NCI-H2107 (cell line): ENCODE data around the gene TMED1.
"Not testable (repeated sequence)": the region's sequence is repeated elsewhere in the genome, so short reads cannot be mapped to it uniquely, and the experiment has no call there.

ENCODE experiments used
- DNase-seq: peaks from one replicate; lab custom pipeline; 2025; lab: John Stamatoyannopoulos, UW

Gene TMED1

DNA sequence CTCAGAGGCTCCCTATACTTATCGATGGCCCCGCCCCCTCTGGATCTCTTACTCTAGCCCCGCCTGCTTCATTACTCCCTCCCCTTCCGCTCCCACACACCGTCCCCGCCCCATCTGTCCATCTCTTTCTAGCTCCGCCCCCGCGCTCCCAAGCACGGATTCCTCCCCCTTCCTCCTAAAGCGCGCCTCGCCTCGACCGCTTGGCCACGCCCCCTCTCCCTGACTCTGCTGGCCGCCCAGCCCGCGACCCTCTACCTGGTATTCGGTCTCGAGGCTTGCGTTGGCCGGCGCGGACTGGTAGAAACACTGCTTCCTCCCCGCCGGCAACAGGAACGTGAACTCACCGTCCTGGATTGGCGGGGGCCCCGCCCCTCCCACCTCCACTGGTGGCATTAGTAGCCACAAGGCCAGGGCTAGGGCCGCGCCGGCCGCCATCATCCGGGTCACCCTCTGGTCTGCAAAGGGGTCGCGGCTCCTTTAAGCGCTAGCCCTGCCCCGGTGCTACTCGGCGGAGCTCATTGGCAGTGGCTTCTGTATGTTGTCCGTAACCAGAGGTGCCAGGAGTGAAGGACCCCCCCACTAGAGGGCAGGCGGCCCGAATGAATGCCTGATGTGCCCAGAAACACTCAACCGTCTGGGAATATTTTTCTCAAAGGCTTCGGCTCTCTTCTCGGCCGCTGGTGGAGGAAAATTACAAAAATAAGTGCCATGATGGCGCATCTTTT is at the start of gene TMED1:
TSS of gene TMED1 (minus strand) at position 459 of the 725 bp plus-strand sequence. CDS start at position 438, 21 bp downstream.
- DNase-seq, result peak; percentile 98

- no peak for DNase-seq
Measured at GRCh38 chr19:10885201-10886169, 49.5 kb upstream of the TMED1 start.

GRCh38 chr19:10884274-10884673 is 48.3 kb upstream of the TMED1 start:
- no peak for DNase-seq

- no peak for DNase-seq
Measured at GRCh38 chr19:10882108-10882457, 46.1 kb upstream of the TMED1 start.

GRCh38 chr19:10881403-10882107 is 45.5 kb upstream of the TMED1 start:
- DNase-seq, result no peak

GRCh38 chr19:10878253-10878652 is 42.2 kb upstream of the TMED1 start:
- no peak for DNase-seq

DNA sequence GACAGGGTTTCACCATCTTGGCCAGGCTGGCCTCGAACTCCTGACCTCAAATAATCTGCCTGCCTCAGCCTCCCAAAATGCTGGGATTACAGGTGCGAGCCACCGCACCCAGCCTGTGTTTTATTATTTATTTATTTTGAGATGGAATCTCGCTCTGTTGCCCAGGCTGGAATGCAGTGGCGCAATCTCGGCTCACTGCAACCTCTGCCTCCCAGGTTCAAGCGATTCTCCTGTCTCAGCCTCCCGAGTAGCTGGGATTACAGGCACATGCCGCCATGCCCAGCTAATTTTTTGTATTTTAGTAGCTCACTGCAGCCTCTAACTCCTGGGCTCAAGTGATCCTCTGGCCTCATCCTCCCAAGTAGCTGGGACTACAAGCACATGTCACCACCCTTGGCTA is 41.6 kb upstream of the TMED1 start:
- DNase-seq, result not testable (repeated sequence)

DNA sequence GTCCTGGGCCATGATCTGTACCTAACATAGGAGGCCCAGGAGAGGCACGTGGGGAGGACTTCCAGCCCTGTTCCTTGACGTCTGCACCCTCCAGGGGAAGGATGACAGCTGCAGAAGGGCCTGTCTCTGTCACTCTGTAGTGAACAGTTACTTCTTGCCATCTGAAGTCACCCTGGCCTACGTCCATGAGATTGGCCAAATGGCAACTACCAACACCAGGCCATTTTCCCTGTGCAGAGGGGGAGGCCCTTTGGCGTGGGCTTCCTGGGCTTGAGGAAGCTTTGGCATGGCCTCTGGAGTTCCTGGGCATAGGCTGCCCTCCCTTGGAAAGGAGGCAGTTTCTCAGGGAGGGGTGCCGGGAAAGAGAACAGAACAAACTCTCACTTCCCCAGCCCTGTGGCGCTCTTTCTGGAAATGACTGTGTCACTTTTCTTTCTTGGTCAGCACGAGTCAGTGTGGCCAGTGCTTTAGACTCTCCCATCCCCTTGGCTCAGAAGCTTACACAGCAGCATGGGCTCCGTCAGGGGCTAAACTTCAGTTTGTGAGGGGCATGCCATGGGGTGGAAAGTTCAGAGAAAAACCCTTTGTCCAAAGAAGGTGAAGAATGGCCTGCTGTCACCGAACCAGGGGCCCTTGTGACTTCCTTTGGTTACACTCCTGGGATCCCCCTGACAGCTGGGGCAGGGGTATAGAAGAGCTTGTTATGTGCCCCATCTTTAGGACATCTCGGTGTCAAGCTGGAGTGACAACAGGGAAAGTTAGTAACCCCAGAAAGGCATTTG is 40.6 kb upstream of the TMED1 start:
- DNase-seq, result no peak

- DNase-seq, result no peak
Measured at GRCh38 chr19:10874024-10874423, 38.0 kb upstream of the TMED1 start.

- no peak for DNase-seq
Measured at GRCh38 chr19:10872546-10873107, 36.6 kb upstream of the TMED1 start.

DNA sequence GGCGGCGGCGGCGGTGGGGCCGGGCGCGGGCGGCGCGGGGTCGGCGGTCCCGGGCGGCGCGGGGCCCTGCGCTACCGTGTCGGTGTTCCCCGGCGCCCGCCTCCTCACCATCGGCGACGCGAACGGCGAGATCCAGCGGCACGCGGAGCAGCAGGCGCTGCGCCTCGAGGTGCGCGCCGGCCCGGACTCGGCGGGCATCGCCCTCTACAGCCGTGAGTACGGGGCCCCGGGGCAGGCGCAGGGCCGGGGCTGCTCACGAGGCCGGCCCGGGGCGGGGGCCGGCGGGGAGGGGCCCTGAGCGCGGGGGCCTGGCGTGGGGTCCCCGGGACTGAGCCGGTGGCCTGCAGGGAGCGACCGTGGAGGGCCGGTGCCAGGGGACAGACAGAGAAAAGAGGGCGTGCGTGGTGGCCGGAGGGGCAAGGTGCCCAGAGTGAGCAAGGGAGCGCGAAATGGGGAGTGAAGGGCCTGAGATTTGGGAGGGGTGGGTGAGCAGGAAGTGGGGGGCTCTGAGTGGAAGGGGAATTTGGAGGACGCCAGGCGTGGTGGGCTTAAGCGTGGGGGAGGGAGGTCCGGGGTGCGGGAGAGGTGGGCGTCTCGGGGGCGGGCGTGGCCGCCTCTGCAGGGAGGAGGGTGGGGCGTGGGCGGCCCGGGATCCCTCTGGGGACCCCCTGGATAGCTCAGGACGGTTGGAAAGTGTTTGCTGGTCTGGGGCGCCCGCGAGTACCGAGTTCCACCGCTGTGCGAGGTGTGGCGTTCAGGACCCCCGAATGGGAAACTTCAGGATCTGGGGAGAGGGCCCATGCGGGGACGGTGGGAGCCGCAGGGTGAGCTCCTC is 35.9 kb upstream of the TMED1 start:
- no peak for DNase-seq

DNA sequence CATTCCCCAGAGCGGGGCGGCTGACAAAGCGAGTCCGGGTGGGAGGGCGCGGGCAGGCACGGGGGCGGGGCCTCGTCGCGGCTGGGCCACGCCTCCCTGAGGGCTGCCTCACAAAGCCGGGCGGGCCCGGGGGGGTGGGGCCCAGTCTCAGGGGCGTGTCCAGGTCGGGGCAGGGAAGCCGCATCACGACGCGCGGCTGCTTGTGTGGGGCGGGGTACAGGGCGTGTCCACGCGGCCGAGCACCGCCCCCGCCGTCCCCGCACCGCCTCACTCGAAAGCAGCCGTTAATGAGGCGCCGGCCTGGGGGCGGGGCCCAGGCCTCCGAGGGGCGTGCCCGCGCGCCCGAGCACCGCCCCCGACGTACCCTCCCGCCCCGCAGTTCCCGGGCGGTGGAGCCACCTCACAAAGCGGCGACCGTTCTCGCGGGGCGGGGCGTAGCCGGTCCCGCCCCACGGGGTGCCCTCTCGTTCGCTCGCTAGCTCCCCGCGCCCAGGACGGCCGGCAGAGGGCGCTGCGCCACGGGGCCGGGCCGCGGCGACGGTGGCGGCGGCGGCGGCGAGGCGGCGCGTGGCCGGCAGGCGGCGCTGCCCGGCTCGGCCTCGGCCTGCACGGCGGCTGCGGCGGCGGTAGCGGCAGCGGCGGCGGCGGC is 35.1 kb upstream of the TMED1 start, which contains the start of gene CARM1:
TSS of gene CARM1 (plus strand) at position 599 of the 649 bp plus-strand sequence. CDS start 150 bp downstream, outside the sequence.
- DNase-seq, result peak; percentile 96

- DNase-seq, result no peak
Measured at GRCh38 chr19:10870501-10870954, 34.5 kb upstream of the TMED1 start.

DNA sequence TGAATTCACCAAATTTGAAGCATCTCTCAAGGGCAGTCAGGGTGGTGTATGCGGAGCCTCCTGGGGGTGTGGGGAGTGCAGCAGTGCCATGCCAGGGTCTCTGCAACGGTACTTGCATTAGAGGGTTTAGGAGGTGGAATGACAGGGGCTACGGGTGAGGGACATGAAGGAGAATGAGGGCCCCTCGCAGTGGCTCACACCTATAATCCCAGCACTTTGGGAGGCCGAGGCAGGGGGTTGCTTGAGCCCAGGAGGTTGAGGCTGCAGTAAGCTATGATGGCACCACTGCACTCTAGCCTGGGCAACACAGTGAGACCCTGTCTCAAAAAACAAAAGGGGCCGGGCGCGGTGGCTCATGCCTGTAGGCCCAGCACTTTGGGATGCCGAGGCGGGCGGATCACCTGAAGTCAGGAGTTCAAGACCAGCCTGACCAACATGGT is 33.9 kb upstream of the TMED1 start:
- not testable (repeated sequence) for DNase-seq

- DNase-seq, result no peak
Measured at GRCh38 chr19:10868872-10869547, 33.0 kb upstream of the TMED1 start.

DNA sequence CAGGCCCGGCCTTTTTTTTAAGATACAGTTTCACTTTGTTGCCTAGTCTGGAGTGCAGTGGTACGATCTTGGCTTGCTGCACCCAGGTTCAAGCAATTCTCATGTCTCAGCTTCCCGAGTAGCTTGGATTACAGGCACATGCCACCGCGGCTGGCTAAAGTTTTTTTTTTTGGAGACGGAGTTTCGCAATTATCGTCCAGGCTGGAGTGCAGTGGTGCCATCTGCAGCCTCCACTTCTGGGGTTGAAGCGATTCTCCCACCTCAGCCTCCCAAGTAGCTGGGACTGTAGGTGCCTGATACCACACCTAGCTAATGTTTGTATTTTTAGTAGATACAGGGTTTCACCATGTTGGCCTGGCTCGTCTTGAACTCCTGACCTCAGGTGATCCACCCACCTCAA is 30.5 kb upstream of the TMED1 start:
- DNase-seq, result no peak

- DNase-seq, result peak; percentile 67
Measured at GRCh38 chr19:10864538-10864899, 28.5 kb upstream of the TMED1 start.

GRCh38 chr19:10863107-10863717 is 27.2 kb upstream of the TMED1 start:
- DNase-seq, result no peak
